Measurements from ENCODE around the gene MTCL1. TPM values are rescaled to one million over a fixed set of nuclear protein-coding genes. Genes with fewer than 3 reads are reported as not detected.

MTCL1 gene
- total RNA-seq, 5 donors from 2014 or later (not counting 1 experiment from before 2014, with no cell fraction given): 0.40 to 0.98 (median 0.83) TPM

GRCh38 chr18:8787794-8788193 is 82.4 kb downstream of the MTCL1 start:
- Histone ChIP-seq H3K9me3 (no peaks in the 10 kb centered on the region), H3K27me3 (replicated peaks in 1 of 2; ENCODE audit: control insufficient read depth in 2 of 2, extremely low read depth in 1 of 2, insufficient read depth in 2 of 2, low read length in 1 of 2) (peaks cover 0 to 27% of the 10 kb centered on the region in 2 experiments), H3K27ac (ENCODE audit: low read length) (no peak overlapping the region), H3K4me3 (ENCODE audit: control insufficient read depth in 1 of 2, extremely low read depth in 1 of 2, low read length in 1 of 2) (no peak overlapping the region), H3K36me3 (ENCODE audit: control insufficient read depth in 2 of 2, extremely low read depth in 1 of 2, insufficient read depth in 1 of 2, low read length in 1 of 2) (no peaks in the 10 kb centered on the region), H3K4me1 (ENCODE audit: control insufficient read depth in 1 of 2, extremely low read depth in 1 of 2, insufficient read depth in 2 of 2, low read length in 2 of 2) (peaks cover 3 to 4% of the 10 kb centered on the region in 2 experiments)
- Mint-ChIP-seq H3K36me3 (no peaks in the 10 kb centered on the region), H3K4me1 (peaks cover 8 to 9% (median 8%) of the 10 kb centered on the region in 3 donors), H3K4me3 (no peak overlapping the region), H3K27ac (no peak overlapping the region), H3K9me3 (no peaks in the 10 kb centered on the region), H3K27me3 (peaks cover 8 to 14% of the 10 kb centered on the region in 2 donors)
- DNase-seq (no peak), ATAC-seq (replicated peaks in 1 of 4) (no peak)
- 84% methylated on average over 3 of the region's 6 CpGs for WGBS (ENCODE audit: insufficient coverage)
- POLR2A ChIA-PET: interaction anchor here in 1 of 2 donors (0.6 kb wide), 2 partner anchors 13 to 104 kb away, joined by 3 read pairs; no protein-coding TSS in a partner anchor
- CTCF ChIA-PET: interaction anchor here in 1 of 2 donors (0.5 kb wide), 1 partner anchor 202 kb away, joined by 9 read pairs; no protein-coding TSS in a partner anchor

- Histone ChIP-seq H3K4me1 (ENCODE audit: control insufficient read depth in 1 of 2, extremely low read depth in 1 of 2, insufficient read depth in 2 of 2, low read length in 2 of 2) (peaks cover 3 to 4% of the 10 kb centered on the region in 2 experiments), H3K9me3 (no peaks in the 10 kb centered on the region), H3K36me3 (ENCODE audit: control insufficient read depth in 2 of 2, extremely low read depth in 1 of 2, insufficient read depth in 1 of 2, low read length in 1 of 2) (no peaks in the 10 kb centered on the region), H3K27ac (ENCODE audit: low read length) (no peak overlapping the region), H3K27me3 (replicated peaks in 1 of 2; ENCODE audit: control insufficient read depth in 2 of 2, extremely low read depth in 1 of 2, insufficient read depth in 2 of 2, low read length in 1 of 2) (peaks cover 0 to 26% of the 10 kb centered on the region in 2 experiments), H3K4me3 (ENCODE audit: control insufficient read depth in 1 of 2, extremely low read depth in 1 of 2, low read length in 1 of 2) (no peak overlapping the region)
- POLR2A ChIA-PET: no interaction called here
- 93% methylated on average over 5 of the region's 13 CpGs for WGBS (ENCODE audit: insufficient coverage)
- H3K27me3 Mint-ChIP-seq: peaks cover 8 to 14% of the 10 kb centered on the region in 2 donors
- H3K4me3 Mint-ChIP-seq: no peak overlapping the region
- no peaks in the 10 kb centered on the region for H3K9me3 Mint-ChIP-seq
- no peak for ATAC-seq (replicated peaks in 1 of 4)
- no peaks in the 10 kb centered on the region for H3K36me3 Mint-ChIP-seq
- H3K4me1 Mint-ChIP-seq: peaks cover 8 to 9% (median 8%) of the 10 kb centered on the region in 3 donors
- CTCF ChIA-PET: interaction anchor here in 1 of 2 donors (0.6 kb wide), 1 partner anchor 11 kb away, joined by 4 read pairs; no protein-coding TSS in a partner anchor
- no peak for DNase-seq
- no peak overlapping the region for H3K27ac Mint-ChIP-seq
These were observed 83.4 kb downstream of the MTCL1 start for GRCh38 chr18:8788503-8789429.

- H3K4me3 Mint-ChIP-seq: no peak overlapping the region
- Histone ChIP-seq H3K4me3 (ENCODE audit: control insufficient read depth in 1 of 2, extremely low read depth in 1 of 2, low read length in 1 of 2) (no peak overlapping the region), H3K36me3 (ENCODE audit: control insufficient read depth in 2 of 2, extremely low read depth in 1 of 2, insufficient read depth in 1 of 2, low read length in 1 of 2) (no peaks in the 10 kb centered on the region), H3K4me1 (ENCODE audit: control insufficient read depth in 1 of 2, extremely low read depth in 1 of 2, insufficient read depth in 2 of 2, low read length in 2 of 2) (peaks cover 8 to 10% of the 10 kb centered on the region in 2 experiments), H3K27me3 (replicated peaks in 1 of 2; ENCODE audit: control insufficient read depth in 2 of 2, extremely low read depth in 1 of 2, insufficient read depth in 2 of 2, low read length in 1 of 2) (peaks cover 0 to 23% of the 10 kb centered on the region in 2 experiments), H3K9me3 (no peaks in the 10 kb centered on the region), H3K27ac (ENCODE audit: low read length) (no peak overlapping the region)
- ChIA-PET CTCF (no interaction called here), POLR2A (no interaction called here)
- ATAC-seq (replicated peaks in 1 of 4): no peak
- no CpG with 5 or more reads among the region's 4 CpGs for WGBS (ENCODE audit: insufficient coverage)
- peaks cover 13 to 14% of the 10 kb centered on the region in 2 donors for H3K27me3 Mint-ChIP-seq
- H3K9me3 Mint-ChIP-seq: no peaks in the 10 kb centered on the region
- H3K27ac Mint-ChIP-seq: no peak overlapping the region
- DNase-seq: no peak
- H3K4me1 Mint-ChIP-seq: peaks cover 11 to 16% (median 15%) of the 10 kb centered on the region in 3 donors
- no peaks in the 10 kb centered on the region for H3K36me3 Mint-ChIP-seq
These were observed 85.9 kb downstream of the MTCL1 start for GRCh38 chr18:8791171-8791651.

GRCh38 chr18:8792688-8793316 is 87.4 kb downstream of the MTCL1 start:
- WGBS (ENCODE audit: insufficient coverage): 91% methylated on average over 16 of the region's 16 CpGs
- H3K27ac ChIP-seq (ENCODE audit: low read length): no peak overlapping the region
- H3K36me3 Mint-ChIP-seq: no peaks in the 10 kb centered on the region
- no peak overlapping the region for H3K4me3 Mint-ChIP-seq
- no peaks in the 10 kb centered on the region for H3K9me3 Mint-ChIP-seq
- no peaks in the 10 kb centered on the region for H3K9me3 ChIP-seq
- no peak for ATAC-seq (replicated peaks in 1 of 4)
- peaks cover 4 to 10% (median 9%) of the 10 kb centered on the region in 3 donors for H3K4me1 Mint-ChIP-seq
- H3K36me3 ChIP-seq (ENCODE audit: control insufficient read depth in 2 of 2, extremely low read depth in 1 of 2, insufficient read depth in 1 of 2, low read length in 1 of 2): no peaks in the 10 kb centered on the region
- DNase-seq: no peak
- no peak overlapping the region for H3K4me3 ChIP-seq (ENCODE audit: control insufficient read depth in 1 of 2, extremely low read depth in 1 of 2, low read length in 1 of 2)
- H3K27me3 Mint-ChIP-seq: peaks cover 10 to 14% of the 10 kb centered on the region in 2 donors
- H3K4me1 ChIP-seq (ENCODE audit: control insufficient read depth in 1 of 2, extremely low read depth in 1 of 2, insufficient read depth in 2 of 2, low read length in 2 of 2): peaks cover 6% of the 10 kb centered on the region in 2 experiments
- H3K27me3 ChIP-seq (replicated peaks in 1 of 2; ENCODE audit: control insufficient read depth in 2 of 2, extremely low read depth in 1 of 2, insufficient read depth in 2 of 2, low read length in 1 of 2): peaks cover 0 to 14% of the 10 kb centered on the region in 2 experiments
- H3K27ac Mint-ChIP-seq: no peak overlapping the region
- POLR2A ChIA-PET: no interaction called here
- CTCF ChIA-PET: no interaction called here

GRCh38 chr18:8793445-8794155 is 88.2 kb downstream of the MTCL1 start:
- DNase-seq (no peak), ATAC-seq (replicated peaks in 1 of 4) (no peak)
- 95% methylated on average over 6 of the region's 13 CpGs for WGBS (ENCODE audit: insufficient coverage)
- Histone ChIP-seq H3K36me3 (ENCODE audit: control insufficient read depth in 2 of 2, extremely low read depth in 1 of 2, insufficient read depth in 1 of 2, low read length in 1 of 2) (no peaks in the 10 kb centered on the region), H3K4me3 (ENCODE audit: control insufficient read depth in 1 of 2, extremely low read depth in 1 of 2, low read length in 1 of 2) (no peak overlapping the region), H3K27ac (ENCODE audit: low read length) (no peak overlapping the region), H3K4me1 (ENCODE audit: control insufficient read depth in 1 of 2, extremely low read depth in 1 of 2, insufficient read depth in 2 of 2, low read length in 2 of 2) (peaks cover 6% of the 10 kb centered on the region in 2 experiments), H3K9me3 (no peaks in the 10 kb centered on the region), H3K27me3 (replicated peaks in 1 of 2; ENCODE audit: control insufficient read depth in 2 of 2, extremely low read depth in 1 of 2, insufficient read depth in 2 of 2, low read length in 1 of 2) (peaks cover 0 to 11% of the 10 kb centered on the region in 2 experiments)
- no peaks in the 10 kb centered on the region for H3K9me3 Mint-ChIP-seq
- ChIA-PET CTCF (no interaction called here), POLR2A (no interaction called here)
- no peak overlapping the region for H3K4me3 Mint-ChIP-seq
- peaks cover 4 to 10% (median 9%) of the 10 kb centered on the region in 3 donors for H3K4me1 Mint-ChIP-seq
- peaks cover 6 to 9% of the 10 kb centered on the region in 2 donors for H3K27me3 Mint-ChIP-seq
- H3K27ac Mint-ChIP-seq: no peak overlapping the region
- H3K36me3 Mint-ChIP-seq: no peaks in the 10 kb centered on the region

Measured in T-cell (primary cell).